T-helper 2 cell (primary cell): ENCODE measurements around the gene SDC4.

Experiments
- DNase-seq, 5 experiments: peaks; one replicate each; pipeline versions ENCODE4 v3.0.0 to v3.0.0-alpha.2; 2012 to 2022
- total RNA-seq, 2 donors: gene quantifications; one replicate each; lab custom pipeline; 2026; lab: John Stamatoyannopoulos, UW

SDC4 gene
- total RNA-seq = 3.8 to 8.1 reads per million in 2 donors

GRCh38 chr20:45347936-45348778 lies at the start of gene SDC4:
TSS of gene SDC4 (minus strand) at chr20:45348424. CDS start at chr20:45348384, 40 bp downstream.
- peak; percentile 44 to 69 (median 52) for DNase-seq

- no peak for DNase-seq
These were observed 46.8 kb upstream of the SDC4 start for GRCh38 chr20:45395114-45395415.

- DNase-seq = no peak
These were observed 46.2 kb upstream of the SDC4 start for GRCh38 chr20:45394221-45395113.

GRCh38 chr20:45392733-45393132 lies 44.5 kb upstream of the SDC4 start:
- DNase-seq = no peak

- DNase-seq = no peak
These were observed 43.3 kb upstream of the SDC4 start for GRCh38 chr20:45391559-45391958.

GRCh38 chr20:45390931-45391330 lies 42.7 kb upstream of the SDC4 start:
- DNase-seq = no peak

GRCh38 chr20:45387274-45387673 lies 39.0 kb upstream of the SDC4 start:
- no peak for DNase-seq

GRCh38 chr20:45378191-45378590 lies 30.0 kb upstream of the SDC4 start, which contains the start of gene TP53TG5:
TSS of gene TP53TG5 (minus strand) at chr20:45378325. CDS start at chr20:45378236, 89 bp downstream.
- no peak for DNase-seq

GRCh38 chr20:45377269-45377668 lies 29.0 kb upstream of the SDC4 start:
- DNase-seq = no peak

- no peak for DNase-seq
These were observed 26.7 kb upstream of the SDC4 start for GRCh38 chr20:45374966-45375365.

GRCh38 chr20:45374101-45374467 lies 25.9 kb upstream of the SDC4 start:
- no peak for DNase-seq

- DNase-seq = peak; percentile 73 to 87 (median 82)
These were observed 25.3 kb upstream of the SDC4 start for GRCh38 chr20:45373353-45374100.

GRCh38 chr20:45372646-45373352 lies 24.6 kb upstream of the SDC4 start:
- DNase-seq = no peak

- no peak for DNase-seq
These were observed 24.0 kb upstream of the SDC4 start for GRCh38 chr20:45372241-45372640.

- no peak for DNase-seq
These were observed 22.4 kb upstream of the SDC4 start for GRCh38 chr20:45370571-45371160.

GRCh38 chr20:45368221-45368980 lies 20.2 kb upstream of the SDC4 start:
- DNase-seq = peak in 3 of 5 experiments; percentile 12 to 86 (median 56)

GRCh38 chr20:45367126-45367525 lies 18.9 kb upstream of the SDC4 start:
- DNase-seq = no peak

GRCh38 chr20:45366631-45367030 lies 18.4 kb upstream of the SDC4 start:
- no peak for DNase-seq

GRCh38 chr20:45366192-45366591 lies 18.0 kb upstream of the SDC4 start:
- DNase-seq = no peak

GRCh38 chr20:45365444-45365970 lies 17.3 kb upstream of the SDC4 start:
- no peak for DNase-seq
